IMR-90 (cell line): Measurements from ENCODE around the gene ITGB5. TPM values are rescaled to one million over a fixed set of nuclear protein-coding genes. Genes with fewer than 3 reads are reported as not detected.

Source experiments
- ATAC-seq: fragments of 200-7000 bp; cut with Tn5 transposase; 2 replicates; pipeline ENCODE4 v1.9.1; 2020; ENCODE audit warnings: low read depth, mild to moderate bottlenecking, moderate library complexity
- BruUV-seq: library from RNA; stranded (reverse); fragments of 400-500 nt; replicated peaks from 2 replicates; lab custom pipeline; 2021; lab: Mats Ljungman, UMichigan
- CTCF ChIA-PET: fragments of 300-600 bp; formaldehyde crosslinking; extraction: SDS; loops from one replicate; lab custom pipeline; 2021; ENCODE audit warnings: antibody characterized with exemption; lab: Yijun Ruan, JAX
- POLR2A ChIA-PET: fragments of 300-600 bp; sonication (Branson Sonifier 250); formaldehyde crosslinking; loops from one replicate; lab custom pipeline; 2022; ENCODE audit warnings: antibody characterized with exemption; ENCODE audit not compliant: unreplicated experiment; lab: Charles Lee
- DNase-seq: peaks from one replicate; pipeline ENCODE4 v3.0.0; 2013
- H2AFZ ChIP-seq: replicated peaks from 2 replicates; pipeline ENCODE3; 2013; ENCODE audit warnings: low read length, mild to moderate bottlenecking; ENCODE audit not compliant: poor library complexity
- H2AK5ac ChIP-seq: 2 replicates; pipeline ENCODE4 v1.6.1; 2013; ENCODE audit warnings: low read depth, low read length, inconsistent platforms
- H2AK9ac ChIP-seq: replicated peaks from 2 replicates; pipeline ENCODE3; 2013; ENCODE audit warnings: mild to moderate bottlenecking, low read depth, low read length, moderate library complexity; ENCODE audit not compliant: poor library complexity
- H2BK120ac ChIP-seq: 2 replicates; pipeline ENCODE4 v1.6.1; 2013; ENCODE audit warnings: low read depth, low read length, inconsistent platforms
- H2BK15ac ChIP-seq: 3 replicates; pipeline ENCODE4 v1.6.1; 2013; ENCODE audit warnings: low read depth, low read length, inconsistent platforms
- H2BK20ac ChIP-seq: 2 replicates; pipeline ENCODE4 v1.6.1; 2013; ENCODE audit warnings: low read depth, mild to moderate bottlenecking, inconsistent platforms, low read length, moderate library complexity
- H2BK5ac ChIP-seq: 2 replicates; pipeline ENCODE4 v1.6.1; 2013; ENCODE audit warnings: mild to moderate bottlenecking, low read depth, low read length, inconsistent platforms; ENCODE audit not compliant: poor library complexity, severe bottlenecking
- H3K14ac ChIP-seq: replicated peaks from 2 replicates; pipeline ENCODE4 v1.6.1; 2013; ENCODE audit warnings: low read depth, low read length, inconsistent platforms
- H3K18ac ChIP-seq: 2 replicates; pipeline ENCODE4 v1.6.1; 2013; ENCODE audit warnings: low read depth, low read length, control low read depth
- H3K23ac ChIP-seq: 2 replicates; pipeline ENCODE4 v1.6.1; 2013; ENCODE audit warnings: low read depth, low read length, inconsistent platforms
- H3K27ac ChIP-seq: 2 replicates; pipeline ENCODE4 v1.5.1; 2013; ENCODE audit warnings: mild to moderate bottlenecking, control low read depth, low read length; ENCODE audit not compliant: insufficient read depth
- H3K27me3 ChIP-seq: 2 replicates; pipeline ENCODE4 v1.6.1; 2013; ENCODE audit warnings: low read length; ENCODE audit not compliant: control insufficient read depth, insufficient read depth
- H3K36me3 ChIP-seq: 2 replicates; pipeline ENCODE4 v1.6.1; 2013; ENCODE audit warnings: low read length, mixed read lengths; ENCODE audit not compliant: control insufficient read depth, insufficient read depth
- H3K4ac ChIP-seq: 2 replicates; pipeline ENCODE4 v1.6.1; 2013; ENCODE audit warnings: low read depth, low read length, inconsistent platforms
- H3K4me1 ChIP-seq: 2 replicates; pipeline ENCODE4 v1.6.1; 2013; ENCODE audit warnings: low read length, mixed read lengths; ENCODE audit not compliant: control insufficient read depth, insufficient read depth
- H3K4me2 ChIP-seq: 2 replicates; pipeline ENCODE4 v1.6.1; 2013; ENCODE audit warnings: low read depth, mild to moderate bottlenecking, control low read depth, low read length, moderate library complexity
- H3K4me3 ChIP-seq: 2 replicates; pipeline ENCODE4 v1.5.1; 2013; ENCODE audit warnings: low read depth, mild to moderate bottlenecking, control low read depth, low read length, moderate library complexity; ENCODE audit not compliant: insufficient read depth
- H3K56ac ChIP-seq: 2 replicates; pipeline ENCODE4 v1.6.1; 2013; ENCODE audit warnings: low read length, inconsistent platforms; ENCODE audit not compliant: insufficient read depth; ENCODE audit errors: extremely low read depth
- H3K79me1 ChIP-seq, 2 experiments: 2 replicates each; pipeline ENCODE4 v1.6.1; 2013; ENCODE audit warnings: low read length in 2 of 2, inconsistent platforms in 1 of 2, low read depth in 1 of 2
- H3K9ac ChIP-seq: 2 replicates; pipeline ENCODE4 v1.6.1; 2013; ENCODE audit warnings: low read depth, low read length, control low read depth
- H3K9me1 ChIP-seq: 2 replicates; pipeline ENCODE4 v1.6.1; 2013; ENCODE audit warnings: low read length, inconsistent platforms; ENCODE audit not compliant: insufficient read depth
- H3K9me3 ChIP-seq: 2 replicates; pipeline ENCODE4 v1.6.1; 2013; ENCODE audit warnings: low read length; ENCODE audit not compliant: control insufficient read depth, insufficient read depth
- H4K20me1 ChIP-seq: 2 replicates; pipeline ENCODE4 v1.6.1; 2013; ENCODE audit warnings: low read length, inconsistent platforms; ENCODE audit not compliant: insufficient read depth
- H4K5ac ChIP-seq: 2 replicates; pipeline ENCODE4 v1.6.1; 2013; ENCODE audit warnings: mild to moderate bottlenecking, low read depth, low read length, control low read depth
- H4K8ac ChIP-seq, 2 experiments: 2 replicates each; pipeline ENCODE4 v1.6.1; 2013; ENCODE audit warnings: low read depth in 2 of 2, low read length in 2 of 2, control low read depth in 1 of 2, inconsistent platforms in 1 of 2
- H4K91ac ChIP-seq: 2 replicates; pipeline ENCODE4 v1.6.1; 2013; ENCODE audit warnings: low read depth, low read length, inconsistent platforms; ENCODE audit not compliant: insufficient read depth
- BHLHE40 ChIP-seq: fragments of 150-350 bp; IDR thresholded peaks from 2 replicates; pipeline ENCODE4 v1.6.1; 2016; ENCODE audit warnings: mild to moderate bottlenecking, low read depth, low read length
- CEBPB ChIP-seq: IDR thresholded peaks from 2 replicates; pipeline ENCODE4 v1.6.1; 2012; ENCODE audit warnings: low read depth, low read length, improper control_type of control experiment
- CHD1 ChIP-seq: IDR thresholded peaks from 2 replicates; pipeline ENCODE4 v1.6.1; 2012; ENCODE audit warnings: low read depth, low read length, improper control_type of control experiment
- CTCF ChIP-seq: conservative IDR thresholded peaks from 2 replicates; pipeline ENCODE4 v1.5.1; 2012; ENCODE audit warnings: mild to moderate bottlenecking, low read depth, low read length, improper control_type of control experiment
- MAFK ChIP-seq: IDR thresholded peaks from 2 replicates; pipeline ENCODE4 v1.6.1; 2012; ENCODE audit warnings: low read depth, low read length, improper control_type of control experiment
- MAZ ChIP-seq: IDR thresholded peaks from 2 replicates; pipeline ENCODE4 v1.6.1; 2012; ENCODE audit warnings: low read depth, mild to moderate bottlenecking, low read length, improper control_type of control experiment, moderate library complexity, borderline replicate concordance
- MXI1 ChIP-seq: IDR thresholded peaks from 2 replicates; pipeline ENCODE4 v1.6.1; 2012; ENCODE audit warnings: low read depth, mild to moderate bottlenecking, low read length, moderate library complexity, borderline replicate concordance
- NFE2L2 ChIP-seq: fragments of 150-350 bp; IDR thresholded peaks from 2 replicates; pipeline ENCODE4 v1.6.1; 2016; ENCODE audit warnings: low read depth, mild to moderate bottlenecking, low read length
- POLR2A ChIP-seq: IDR thresholded peaks from 2 replicates; pipeline ENCODE4 v1.6.1; 2012; ENCODE audit warnings: mild to moderate bottlenecking, low read depth, low read length
- RAD21 ChIP-seq: IDR thresholded peaks from 2 replicates; pipeline ENCODE4 v1.6.1; 2012; ENCODE audit warnings: low read length, improper control_type of control experiment
- RCOR1 ChIP-seq: IDR thresholded peaks from 2 replicates; pipeline ENCODE4 v1.6.1; 2012; ENCODE audit warnings: mild to moderate bottlenecking, low read length, improper control_type of control experiment; ENCODE audit not compliant: insufficient replicate concordance
- RFX5 ChIP-seq: IDR thresholded peaks from 2 replicates; pipeline ENCODE4 v1.8.0; 2012; ENCODE audit warnings: low read depth, mild to moderate bottlenecking, low read length, moderate library complexity
- SMC3 ChIP-seq: fragments of 150-350 bp; IDR thresholded peaks from 2 replicates; pipeline ENCODE4 v1.6.1; 2016; ENCODE audit warnings: low read depth, mild to moderate bottlenecking, antibody characterized with exemption, low read length, moderate library complexity
- WGBS, 2 experiments: methylation state at CpG; one replicate each; pipeline versions ENCODE4 v1.1.5 to v1.1.7; 2013; ENCODE audit warnings: missing lambda C conversion rate in 2 of 2; ENCODE audit not compliant: insufficient read length in 1 of 2; ENCODE audit errors: extremely low coverage in 2 of 2; 5-methylcytosine and 5-hydroxymethylcytosine counted together
- dilution Hi-C: fragments of 300-500 bp; cut with HindIII; formaldehyde crosslinking; loops from one replicate; pipeline ENCODE4 v1.14.3; 2018; ENCODE audit warnings: low sequenced_read_pairs; ENCODE audit not compliant: unreplicated experiment
- in situ Hi-C: fragments of 300-500 bp; cut with MboI; formaldehyde crosslinking; loops from 3 replicates; pipeline ENCODE4 v1.14.3; 2019; ENCODE audit warnings: low sequenced_read_pairs, inconsistent platforms, mixed read lengths
- intact Hi-C: fragments of 100-400 bp; cut with micrococcal nuclease; formaldehyde crosslinking; loops from 2 replicates; pipeline ENCODE4 v1.10.0; 2022
- polyA plus RNA-seq, 3 experiments: library from polyadenylated mRNA; depleted of rRNA; stranded (reverse); fragments of >200 nt; gene quantifications; 2 replicates each; pipeline ENCODE4 v1.2.3, GENCODE V29; 2012; ENCODE audit warnings: low replicate concordance in 1 of 3
- total RNA-seq: library from RNA; depleted of rRNA; stranded (reverse); fragments of >200 nt; gene quantifications from 2 replicates; pipeline ENCODE4 v1.2.3, GENCODE V29; 2012
- TF ChIP-seq, protein P1 (sequence below): fragments of 150-350 bp; IDR thresholded peaks from 2 replicates; pipeline ENCODE4 v1.6.1; 2017; ENCODE audit warnings: mild to moderate bottlenecking, antibody characterized with exemption, low read length, low read depth
- TF ChIP-seq, protein P2 (sequence below): fragments of 150-350 bp; IDR thresholded peaks from 2 replicates; pipeline ENCODE4 v1.6.1; 2016; ENCODE audit warnings: low read depth, mild to moderate bottlenecking, low read length, moderate library complexity, borderline replicate concordance

ITGB5 gene
- total and polyA plus RNA-seq, 2 of the 4 experiments (the other 2 are of a cell fraction): 85.0 to 101 TPM

- H2BK20ac ChIP-seq: no peak overlapping the region
- no peak overlapping the region for H2BK120ac ChIP-seq
- H2BK15ac ChIP-seq: no peak overlapping the region
- no peak overlapping the region for H2BK5ac ChIP-seq
- H2AK9ac ChIP-seq: no peak overlapping the region
- DNase-seq (no peak), ATAC-seq (no peak)
- H3K18ac ChIP-seq: no peak overlapping the region
- H2AFZ ChIP-seq: no peak overlapping the region
- H2AK5ac ChIP-seq: no peak overlapping the region
- no peaks in the 10 kb centered on the region for H3K27me3 ChIP-seq
- H3K27ac ChIP-seq: no peak overlapping the region
- no peak overlapping the region for H3K56ac ChIP-seq
- H4K5ac ChIP-seq: no peak overlapping the region
- H3K36me3 ChIP-seq: peaks cover 10% of the 10 kb centered on the region; the same call in 1 of the 2 replicates
- intact Hi-C loops: no loop called here
- in situ Hi-C loops: no loop called here
- no peak overlapping the region for H4K8ac ChIP-seq
- H3K9me1 ChIP-seq: peaks cover 16% of the 10 kb centered on the region
- no peak overlapping the region for H3K4ac ChIP-seq
- POLR2A ChIA-PET: no interaction called here
- CTCF ChIA-PET: no interaction called here
- no TSS peak for BruUV-seq
- H3K14ac ChIP-seq: no peak overlapping the region
- no peak overlapping the region for H3K4me2 ChIP-seq
- H4K20me1 ChIP-seq: peaks cover 13% of the 10 kb centered on the region
- TF ChIP-seq BHLHE40 (no peak), MAFK (no peak), MXI1 (no peak), RAD21 (no peak), RCOR1 (no peak), POLR2A (no peak), NFE2L2 (no peak), SMC3 (no peak), CHD1 (no peak), CEBPB (no peak), MAZ (no peak), RFX5 (no peak), CTCF (no peak)
- TF ChIP-seq, protein P1, sequence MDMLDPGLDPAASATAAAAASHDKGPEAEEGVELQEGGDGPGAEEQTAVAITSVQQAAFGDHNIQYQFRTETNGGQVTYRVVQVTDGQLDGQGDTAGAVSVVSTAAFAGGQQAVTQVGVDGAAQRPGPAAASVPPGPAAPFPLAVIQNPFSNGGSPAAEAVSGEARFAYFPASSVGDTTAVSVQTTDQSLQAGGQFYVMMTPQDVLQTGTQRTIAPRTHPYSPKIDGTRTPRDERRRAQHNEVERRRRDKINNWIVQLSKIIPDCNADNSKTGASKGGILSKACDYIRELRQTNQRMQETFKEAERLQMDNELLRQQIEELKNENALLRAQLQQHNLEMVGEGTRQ: no peak
- TF ChIP-seq, protein P2, sequence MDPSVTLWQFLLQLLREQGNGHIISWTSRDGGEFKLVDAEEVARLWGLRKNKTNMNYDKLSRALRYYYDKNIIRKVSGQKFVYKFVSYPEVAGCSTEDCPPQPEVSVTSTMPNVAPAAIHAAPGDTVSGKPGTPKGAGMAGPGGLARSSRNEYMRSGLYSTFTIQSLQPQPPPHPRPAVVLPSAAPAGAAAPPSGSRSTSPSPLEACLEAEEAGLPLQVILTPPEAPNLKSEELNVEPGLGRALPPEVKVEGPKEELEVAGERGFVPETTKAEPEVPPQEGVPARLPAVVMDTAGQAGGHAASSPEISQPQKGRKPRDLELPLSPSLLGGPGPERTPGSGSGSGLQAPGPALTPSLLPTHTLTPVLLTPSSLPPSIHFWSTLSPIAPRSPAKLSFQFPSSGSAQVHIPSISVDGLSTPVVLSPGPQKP: no peak
- no peak overlapping the region for H3K9ac ChIP-seq
- dilution Hi-C loops: no loop called here
- 100% methylated on average over 1 of the region's 8 CpGs; no CpG with 5 or more reads in 1 of the 2 experiments for WGBS, 2 experiments
- peaks cover 0 to 10% of the 10 kb centered on the region in 2 experiments; a peak in 2 of 4 replicates for H3K79me1 ChIP-seq
- no peak overlapping the region for H3K23ac ChIP-seq
- H4K91ac ChIP-seq: no peak overlapping the region
- H3K4me1 ChIP-seq: peaks cover 8% of the 10 kb centered on the region
- H3K4me3 ChIP-seq: no peak overlapping the region
- H3K9me3 ChIP-seq: no peaks in the 10 kb centered on the region
These were observed 84.5 kb downstream of the ITGB5 start for GRCh38 chr3:124802702-124803101.
